Upper lobe of left lung (tissue), 4 donors: ENCODE results near the gene INPP5D.

Experiments used
- EP300 ChIP-seq, 4 donors: sonication (generic); formaldehyde crosslinking; IDR thresholded peaks; one replicate each; pipeline ENCODE4 v1.5.1; 2017; ENCODE audit warnings: antibody characterized with exemption in 4 of 4, control low read depth in 2 of 4
- POLR2A ChIP-seq, 4 donors: fragments of 450-650 bp; IDR thresholded peaks; one replicate each; pipeline ENCODE4 v1.5.1; 2016 to 2017; ENCODE audit warnings: antibody characterized with exemption in 4 of 4, mild to moderate bottlenecking in 2 of 4
- TF ChIP-seq, protein P1 (sequence below), 6 experiments: fragments of 450-650 bp in 4 of 6; fragments of 200-600 bp in 2 of 6; sonication (generic) in 2 of 6; IDR thresholded peaks; one replicate each; pipeline ENCODE4 v1.5.1; 2016 to 2019; ENCODE audit warnings: antibody characterized with exemption in 6 of 6

DNA sequence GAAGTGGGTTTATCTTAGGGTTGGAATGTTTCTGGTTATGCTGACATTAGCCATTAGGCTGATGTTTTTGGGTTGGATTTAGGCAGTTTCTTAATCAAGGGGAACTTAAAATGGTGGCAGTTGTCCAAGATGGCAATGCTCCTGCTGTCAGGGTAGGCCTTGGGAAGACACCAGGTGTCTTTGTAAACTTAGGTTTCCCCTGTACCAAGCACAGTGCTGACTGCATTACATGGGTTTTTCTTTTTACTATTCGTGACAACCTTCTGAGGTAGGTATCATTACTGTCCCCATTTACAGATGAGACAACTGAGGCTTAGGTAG is 190.8 kb downstream of the INPP5D start:
- TF ChIP-seq, protein P1, sequence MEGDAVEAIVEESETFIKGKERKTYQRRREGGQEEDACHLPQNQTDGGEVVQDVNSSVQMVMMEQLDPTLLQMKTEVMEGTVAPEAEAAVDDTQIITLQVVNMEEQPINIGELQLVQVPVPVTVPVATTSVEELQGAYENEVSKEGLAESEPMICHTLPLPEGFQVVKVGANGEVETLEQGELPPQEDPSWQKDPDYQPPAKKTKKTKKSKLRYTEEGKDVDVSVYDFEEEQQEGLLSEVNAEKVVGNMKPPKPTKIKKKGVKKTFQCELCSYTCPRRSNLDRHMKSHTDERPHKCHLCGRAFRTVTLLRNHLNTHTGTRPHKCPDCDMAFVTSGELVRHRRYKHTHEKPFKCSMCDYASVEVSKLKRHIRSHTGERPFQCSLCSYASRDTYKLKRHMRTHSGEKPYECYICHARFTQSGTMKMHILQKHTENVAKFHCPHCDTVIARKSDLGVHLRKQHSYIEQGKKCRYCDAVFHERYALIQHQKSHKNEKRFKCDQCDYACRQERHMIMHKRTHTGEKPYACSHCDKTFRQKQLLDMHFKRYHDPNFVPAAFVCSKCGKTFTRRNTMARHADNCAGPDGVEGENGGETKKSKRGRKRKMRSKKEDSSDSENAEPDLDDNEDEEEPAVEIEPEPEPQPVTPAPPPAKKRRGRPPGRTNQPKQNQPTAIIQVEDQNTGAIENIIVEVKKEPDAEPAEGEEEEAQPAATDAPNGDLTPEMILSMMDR (IDR thresholded peaks at IDR 0.05): no peak
- TF ChIP-seq EP300 (IDR thresholded peaks at IDR 0.05) (no peak), POLR2A (IDR thresholded peaks at IDR 0.05) (no peak)
